Fibroblast of pulmonary artery (primary cell): ENCODE measurements around the gene MYOZ1.
"Not testable (repeated sequence)": the region's sequence is repeated elsewhere in the genome, so short reads cannot be mapped to it uniquely, and the experiment has no call there.

Experiments used
- DNase-seq: peaks from one replicate; pipeline ENCODE4 v3.0.0-alpha.2; 2010; ENCODE audit warnings: low read depth
- H3K4me3 ChIP-seq: replicated peaks from 2 replicates; pipeline ENCODE4 v1.5.1; 2011; ENCODE audit warnings: low read depth, mild to moderate bottlenecking, control low read depth, low read length, moderate library complexity
- TF ChIP-seq, protein P1 (sequence below): IDR thresholded peaks from 2 replicates; pipeline ENCODE4 v1.5.1; 2011; ENCODE audit warnings: mild to moderate bottlenecking, control low read depth, low read length, inconsistent platforms; ENCODE audit errors: missing control alignments

The MYOZ1 gene

DNA sequence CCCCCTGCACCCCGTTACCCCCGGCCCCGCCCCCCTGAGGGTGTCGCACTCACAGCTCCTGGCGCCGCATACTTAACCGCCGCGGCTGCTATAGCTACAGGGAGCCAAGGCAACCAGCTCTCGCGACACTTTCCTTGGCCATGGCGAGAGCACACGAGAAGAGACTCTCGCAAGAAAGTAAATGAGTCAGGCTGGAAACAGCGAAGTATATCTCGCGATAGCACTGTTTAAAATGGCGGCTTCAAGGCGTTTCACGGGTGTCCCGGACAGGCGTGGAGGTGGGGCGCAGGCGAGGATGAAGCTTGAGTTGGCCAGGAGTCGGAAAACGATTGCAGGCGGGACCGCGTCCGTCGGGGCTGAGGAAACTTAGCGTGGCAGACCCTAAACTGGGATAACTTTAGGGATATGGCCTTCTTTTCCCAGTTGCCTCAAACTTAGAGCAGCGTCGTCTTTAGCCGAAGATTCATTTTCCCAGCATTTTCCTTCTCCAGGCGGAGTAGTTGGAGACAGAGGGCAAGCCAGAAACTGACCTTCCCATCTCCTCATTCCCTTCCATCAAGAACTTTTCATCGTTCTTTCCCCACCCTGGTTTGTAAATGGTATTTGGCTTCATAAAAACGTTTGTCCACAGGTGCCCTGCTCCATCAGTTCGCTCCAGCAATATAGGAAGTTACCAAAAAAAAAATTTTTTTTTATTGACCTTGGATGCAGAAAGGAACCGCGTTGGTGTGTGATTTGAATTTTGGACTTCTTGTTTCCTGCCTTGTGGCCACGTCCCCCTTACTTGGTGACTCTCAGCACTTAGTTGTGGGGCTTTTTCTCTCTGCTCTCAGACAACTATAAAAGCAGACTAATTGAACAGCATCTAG is 15.2 kb downstream of the MYOZ1 start:
- H3K4me3 ChIP-seq = peak overlapping the region; percentile 96
- TF ChIP-seq, protein P1, sequence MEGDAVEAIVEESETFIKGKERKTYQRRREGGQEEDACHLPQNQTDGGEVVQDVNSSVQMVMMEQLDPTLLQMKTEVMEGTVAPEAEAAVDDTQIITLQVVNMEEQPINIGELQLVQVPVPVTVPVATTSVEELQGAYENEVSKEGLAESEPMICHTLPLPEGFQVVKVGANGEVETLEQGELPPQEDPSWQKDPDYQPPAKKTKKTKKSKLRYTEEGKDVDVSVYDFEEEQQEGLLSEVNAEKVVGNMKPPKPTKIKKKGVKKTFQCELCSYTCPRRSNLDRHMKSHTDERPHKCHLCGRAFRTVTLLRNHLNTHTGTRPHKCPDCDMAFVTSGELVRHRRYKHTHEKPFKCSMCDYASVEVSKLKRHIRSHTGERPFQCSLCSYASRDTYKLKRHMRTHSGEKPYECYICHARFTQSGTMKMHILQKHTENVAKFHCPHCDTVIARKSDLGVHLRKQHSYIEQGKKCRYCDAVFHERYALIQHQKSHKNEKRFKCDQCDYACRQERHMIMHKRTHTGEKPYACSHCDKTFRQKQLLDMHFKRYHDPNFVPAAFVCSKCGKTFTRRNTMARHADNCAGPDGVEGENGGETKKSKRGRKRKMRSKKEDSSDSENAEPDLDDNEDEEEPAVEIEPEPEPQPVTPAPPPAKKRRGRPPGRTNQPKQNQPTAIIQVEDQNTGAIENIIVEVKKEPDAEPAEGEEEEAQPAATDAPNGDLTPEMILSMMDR = no peak

DNA sequence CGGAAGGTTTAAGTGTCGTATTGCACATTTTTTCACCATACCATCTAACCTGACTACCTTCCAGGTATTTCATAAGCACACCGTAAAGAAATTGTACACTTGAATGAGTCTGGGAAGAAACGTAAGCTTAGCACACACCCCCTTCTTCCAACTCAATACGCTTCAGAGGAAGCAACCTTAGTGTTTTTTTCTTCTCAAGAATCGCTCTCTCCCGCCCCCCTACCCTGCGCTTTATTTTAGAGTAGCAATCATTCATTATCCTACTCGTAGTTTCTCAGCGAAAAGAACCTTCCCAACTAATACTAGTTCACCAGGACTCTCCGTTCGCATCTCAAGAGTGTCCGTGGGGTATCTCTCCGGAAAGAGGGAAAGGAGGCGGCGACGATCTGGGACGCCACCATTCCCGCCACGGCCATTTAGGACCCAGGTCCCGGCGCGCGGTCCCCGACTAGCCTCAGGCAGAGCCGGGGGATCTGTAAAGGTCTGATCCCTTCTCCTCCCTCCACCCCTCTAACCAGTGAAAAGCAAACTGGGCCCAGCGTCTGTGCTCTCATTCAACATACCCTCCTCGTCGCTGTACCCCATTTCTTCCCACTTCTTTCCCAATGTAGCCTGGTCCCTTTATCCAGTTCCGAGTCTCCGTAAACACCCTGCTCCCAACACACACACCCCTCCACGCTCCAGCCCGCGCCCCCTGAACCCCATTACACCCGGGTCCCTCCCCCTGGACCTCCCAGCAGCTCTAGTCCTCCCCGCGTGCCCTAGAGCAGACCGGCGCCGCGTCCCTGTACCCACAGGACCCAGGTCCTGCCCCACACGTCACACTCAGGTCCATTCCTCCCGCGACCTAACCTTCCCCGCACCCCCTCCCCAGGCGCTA is 16.0 kb downstream of the MYOZ1 start:
- DNase-seq = peak; percentile 31
- peak overlapping the region; percentile 96 for H3K4me3 ChIP-seq
- TF ChIP-seq, protein P1 = no peak

More for the DNA sequence above, 15.2 kb downstream of the MYOZ1 start:
- peak; percentile 99 for DNase-seq

DNA sequence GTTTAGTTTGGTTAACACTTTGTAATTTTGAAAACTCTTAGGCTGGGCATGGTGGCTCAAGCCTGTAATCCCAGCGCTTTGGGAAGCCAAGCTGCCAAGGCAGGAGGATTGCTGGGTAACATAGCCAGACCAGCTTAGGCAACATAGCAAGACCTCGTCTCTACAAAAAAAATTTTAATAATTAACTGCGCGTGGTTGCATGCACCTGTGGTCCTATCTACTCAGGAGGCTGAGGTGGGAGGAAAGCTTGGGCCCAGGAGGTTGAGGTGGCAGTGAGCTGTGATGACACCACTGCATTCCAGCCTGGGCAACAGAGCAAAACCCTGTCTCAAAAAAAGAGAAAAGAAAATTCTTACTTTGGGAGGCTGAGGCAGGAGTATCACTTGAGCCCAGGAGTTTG is 18.2 kb downstream of the MYOZ1 start:
- no peak for DNase-seq
- TF ChIP-seq, protein P1 = no peak
- no peak overlapping the region for H3K4me3 ChIP-seq

DNA sequence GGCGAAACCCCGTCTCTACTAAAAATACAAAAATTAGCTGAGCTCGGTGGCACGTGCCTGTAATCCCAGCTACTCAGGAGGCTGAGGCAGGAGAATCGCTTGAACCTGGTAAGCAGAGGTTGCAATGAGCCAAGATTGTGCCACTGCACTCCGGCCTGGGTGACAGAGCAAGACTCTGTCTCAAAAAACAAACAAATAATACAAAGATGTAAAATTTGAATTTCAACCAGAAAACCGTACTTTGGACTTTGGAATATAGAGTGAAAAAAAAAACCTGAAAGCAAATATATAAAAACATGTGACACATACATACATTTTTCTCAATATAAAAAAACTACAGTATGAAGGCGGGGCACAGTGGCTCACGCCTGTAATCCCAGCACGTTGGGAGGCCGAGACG is 20.3 kb downstream of the MYOZ1 start:
- H3K4me3 ChIP-seq, DNase-seq: not testable (repeated sequence)

DNA sequence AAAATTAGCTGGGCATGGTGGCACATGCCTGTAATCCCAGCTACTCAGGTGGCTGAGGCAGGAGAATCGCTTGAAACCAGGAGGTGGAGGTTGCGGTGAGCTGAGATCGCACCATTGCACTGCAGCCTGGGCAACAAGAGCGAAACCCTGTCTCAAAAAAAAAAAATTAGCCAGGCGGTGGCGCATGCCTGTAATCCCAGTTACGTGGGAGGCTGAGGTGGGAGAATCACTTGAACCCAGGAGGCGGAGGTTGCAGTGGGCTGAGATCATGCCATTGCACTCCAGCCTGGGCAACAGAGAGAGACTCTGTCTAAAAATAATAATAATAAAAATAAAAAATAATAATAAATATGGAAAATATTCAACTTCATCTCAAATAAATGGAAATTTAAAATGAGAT is 24.1 kb downstream of the MYOZ1 start:
- DNase-seq, H3K4me3 ChIP-seq: not testable (repeated sequence)

DNA sequence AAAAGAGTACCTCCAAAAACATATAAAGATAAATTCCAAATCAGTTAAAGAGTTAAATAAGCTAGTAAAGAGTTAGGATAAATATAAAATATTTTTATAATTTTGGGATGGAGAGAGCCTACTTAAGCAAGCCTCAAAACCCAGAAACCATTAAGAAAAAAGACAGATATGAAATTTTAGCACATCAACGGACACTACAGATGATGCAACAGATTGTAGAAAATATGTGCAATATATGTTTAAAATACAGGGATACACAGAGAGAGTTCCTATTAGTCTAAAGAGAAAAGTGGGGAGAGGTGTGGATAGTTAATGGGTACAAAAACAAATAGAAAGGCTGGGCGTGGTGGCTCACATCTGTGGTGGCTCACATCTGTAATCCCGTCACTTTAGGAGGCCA is 26.6 kb downstream of the MYOZ1 start:
- no peak overlapping the region for H3K4me3 ChIP-seq
- TF ChIP-seq, protein P1 = no peak
- no peak for DNase-seq

DNA sequence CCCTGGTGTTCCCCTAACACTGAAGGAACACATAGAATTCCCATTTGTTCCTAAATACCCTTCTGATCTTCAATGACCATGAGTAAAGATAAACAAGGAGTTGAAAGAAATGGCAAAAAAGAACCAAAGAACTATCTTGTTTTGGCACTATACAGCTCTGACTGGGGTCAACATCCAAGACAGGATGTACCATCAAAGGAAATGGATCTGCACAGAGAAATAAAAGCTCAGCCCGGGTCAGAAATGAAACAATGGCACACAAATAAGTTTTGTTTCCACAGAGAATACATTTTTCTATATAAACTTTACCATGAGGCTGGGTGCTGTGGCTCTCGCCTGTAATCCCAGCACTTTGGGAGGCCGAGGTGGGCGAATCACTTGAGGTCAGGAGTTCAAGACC is 32.2 kb downstream of the MYOZ1 start:
- DNase-seq = no peak
- TF ChIP-seq, protein P1 = no peak
- no peak overlapping the region for H3K4me3 ChIP-seq
